M059J (cell line): Measurements from ENCODE around the gene WDR18. TPM values are rescaled to one million over a fixed set of nuclear protein-coding genes. Genes with fewer than 3 reads are reported as not detected.

Source experiments
- DNase-seq: peaks from one replicate; pipeline ENCODE4 v3.0.0-alpha.2; 2012; ENCODE audit warnings: low read depth
- total RNA-seq: library from RNA; depleted of rRNA; stranded (reverse); fragments of >200 nt; shearing (Covaris generic); gene quantifications from 2 replicates; pipeline ENCODE4 v1.2.3, GENCODE V29; 2014

The WDR18 gene
- total RNA-seq, 1 experiment from 2014 or later: 70.4 TPM

- DNase-seq: no peak
These were observed 20.0 kb upstream of the WDR18 start for GRCh38 chr19:964116-964520.

- DNase-seq: no peak
These were observed 19.1 kb upstream of the WDR18 start for GRCh38 chr19:964761-965694.

- DNase-seq: no peak
These were observed 17.6 kb upstream of the WDR18 start for GRCh38 chr19:966485-967088.

- no peak for DNase-seq
These were observed 13.4 kb upstream of the WDR18 start for GRCh38 chr19:970695-971094.

GRCh38 chr19:971795-972194 is 12.3 kb upstream of the WDR18 start:
- DNase-seq: no peak

GRCh38 chr19:972281-972680 is 11.9 kb upstream of the WDR18 start:
- DNase-seq: no peak

GRCh38 chr19:973726-974563 is 10.2 kb upstream of the WDR18 start:
- no peak for DNase-seq

GRCh38 chr19:974564-975257 is 9.4 kb upstream of the WDR18 start:
- DNase-seq: no peak

- no peak for DNase-seq
These were observed 7.7 kb upstream of the WDR18 start for GRCh38 chr19:976476-976875.

- DNase-seq: no peak
These were observed 7.1 kb upstream of the WDR18 start for GRCh38 chr19:977058-977464.

- no peak for DNase-seq
These were observed 4.8 kb upstream of the WDR18 start for GRCh38 chr19:979318-979741.

- no peak for DNase-seq
These were observed 3.8 kb upstream of the WDR18 start for GRCh38 chr19:980133-980998.

GRCh38 chr19:982567-983170 is 1.5 kb upstream of the WDR18 start:
- DNase-seq: peak; percentile 51

- DNase-seq: no peak
These were observed 1.9 kb downstream of the WDR18 start for GRCh38 chr19:986083-986482.

- DNase-seq: peak; percentile 30
These were observed 3.9 kb downstream of the WDR18 start for GRCh38 chr19:988081-988480.

GRCh38 chr19:988510-988909 is 4.4 kb downstream of the WDR18 start:
- no peak for DNase-seq

GRCh38 chr19:989381-990081 is 5.4 kb downstream of the WDR18 start:
- no peak for DNase-seq

GRCh38 chr19:990119-990571 is 6.0 kb downstream of the WDR18 start:
- no peak for DNase-seq

- no peak for DNase-seq
These were observed 6.6 kb downstream of the WDR18 start for GRCh38 chr19:990746-991145.
